ENCODE measurements around the gene SRMS.

Gene SRMS

DNA sequence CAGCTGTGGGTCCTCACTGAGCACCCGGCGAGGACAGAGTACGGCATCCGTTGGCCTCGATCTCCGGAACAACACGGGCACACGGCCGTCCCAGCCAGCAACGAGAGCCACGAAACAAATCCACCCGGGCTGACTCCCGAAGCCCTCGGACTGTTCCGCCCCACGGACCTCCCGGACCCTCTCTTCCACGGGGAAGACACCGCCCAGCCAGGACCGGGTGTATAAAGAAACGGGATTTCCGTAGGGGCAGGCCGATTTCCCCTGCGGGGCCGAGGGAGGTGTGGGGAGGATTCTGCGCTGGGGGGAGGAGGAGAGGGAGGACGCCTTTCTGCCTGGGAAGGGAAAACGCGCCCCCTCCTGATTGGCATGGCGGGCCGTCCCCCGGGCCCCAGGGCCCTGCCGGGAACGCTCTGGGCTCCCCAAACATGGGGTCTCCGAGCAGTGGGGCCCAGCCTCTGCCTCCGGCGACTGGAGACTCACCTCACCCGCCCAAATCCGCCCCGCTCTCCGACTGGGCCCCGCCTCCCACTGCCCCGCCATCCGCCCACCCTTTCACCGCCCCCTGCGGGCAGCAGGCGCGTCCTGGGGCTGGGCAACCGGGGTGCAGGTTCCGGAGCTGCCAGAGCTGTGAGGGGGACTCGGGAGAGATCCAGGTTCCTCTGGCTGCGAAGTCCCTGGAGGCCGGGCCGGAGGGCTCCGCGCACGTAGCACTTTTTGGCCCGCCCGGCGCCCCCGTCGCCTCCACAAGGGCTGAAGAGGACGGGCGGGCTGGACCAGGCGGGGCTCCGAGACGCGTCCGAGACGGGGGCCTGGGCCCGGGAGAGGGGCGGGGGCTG lies 27.7 kb downstream of the SRMS start:
- no peak for DNase-seq

DNA sequence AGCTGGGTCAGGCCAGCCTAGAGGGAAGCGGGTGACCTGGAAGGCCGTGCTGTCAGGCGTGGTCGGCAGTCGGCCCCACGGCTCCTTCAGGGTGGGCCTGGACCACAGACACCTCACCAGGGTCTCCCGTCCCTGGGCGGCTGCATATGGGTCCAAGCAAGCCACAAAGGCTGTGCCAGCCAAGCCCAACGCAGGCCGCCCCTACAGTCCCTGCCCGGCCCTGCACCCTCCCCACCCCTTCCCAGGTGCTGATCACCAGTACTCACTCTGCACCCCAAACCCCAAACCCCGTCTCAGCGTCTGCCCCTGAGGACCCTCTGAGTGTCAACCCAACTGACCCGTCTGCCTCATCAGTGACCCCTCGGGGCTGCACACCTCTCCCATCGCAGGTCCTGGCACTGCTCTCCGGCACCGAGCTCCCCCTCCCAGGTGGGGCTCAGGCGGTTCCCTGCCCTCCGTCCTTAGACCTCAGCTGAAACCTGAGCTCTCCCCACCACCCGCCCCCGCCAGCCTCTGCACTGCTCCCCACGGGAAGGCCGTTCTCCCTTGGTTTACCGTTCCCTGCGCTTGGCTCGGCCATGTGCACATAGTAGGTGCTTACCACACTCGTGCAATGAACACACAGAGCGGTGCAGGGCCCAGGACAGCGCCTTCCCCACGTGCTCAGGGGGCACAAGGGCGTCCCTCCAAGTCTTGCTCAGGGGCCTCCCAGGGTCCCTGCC lies 28.4 kb downstream of the SRMS start:
- DNase-seq, result no peak

DNA sequence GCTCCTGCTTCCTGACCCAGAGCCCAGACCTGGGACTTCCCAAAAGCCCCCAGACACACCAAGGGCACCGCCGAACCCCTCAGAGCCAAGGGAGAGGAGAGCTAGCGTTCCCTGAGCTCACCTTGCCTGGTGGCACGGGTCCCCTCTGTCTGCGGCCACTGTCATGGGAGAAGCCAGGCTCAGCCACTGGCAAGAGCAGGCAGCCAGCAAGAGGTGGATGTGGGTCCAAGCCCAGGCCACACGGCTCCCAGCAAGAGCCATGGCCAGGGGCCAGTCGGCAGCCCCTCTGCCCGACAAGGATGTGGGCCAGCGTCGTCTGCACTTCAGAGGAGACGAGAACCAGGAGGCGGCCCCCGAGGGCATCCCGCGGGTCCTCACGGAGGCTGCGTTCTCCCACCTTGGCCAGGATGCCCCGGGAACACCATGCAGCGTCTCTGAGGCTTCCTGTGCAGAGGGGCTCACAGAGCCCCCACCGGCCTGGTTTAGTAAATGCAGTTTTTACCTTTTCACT lies 29.1 kb downstream of the SRMS start:
- DNase-seq, result no peak

DNA sequence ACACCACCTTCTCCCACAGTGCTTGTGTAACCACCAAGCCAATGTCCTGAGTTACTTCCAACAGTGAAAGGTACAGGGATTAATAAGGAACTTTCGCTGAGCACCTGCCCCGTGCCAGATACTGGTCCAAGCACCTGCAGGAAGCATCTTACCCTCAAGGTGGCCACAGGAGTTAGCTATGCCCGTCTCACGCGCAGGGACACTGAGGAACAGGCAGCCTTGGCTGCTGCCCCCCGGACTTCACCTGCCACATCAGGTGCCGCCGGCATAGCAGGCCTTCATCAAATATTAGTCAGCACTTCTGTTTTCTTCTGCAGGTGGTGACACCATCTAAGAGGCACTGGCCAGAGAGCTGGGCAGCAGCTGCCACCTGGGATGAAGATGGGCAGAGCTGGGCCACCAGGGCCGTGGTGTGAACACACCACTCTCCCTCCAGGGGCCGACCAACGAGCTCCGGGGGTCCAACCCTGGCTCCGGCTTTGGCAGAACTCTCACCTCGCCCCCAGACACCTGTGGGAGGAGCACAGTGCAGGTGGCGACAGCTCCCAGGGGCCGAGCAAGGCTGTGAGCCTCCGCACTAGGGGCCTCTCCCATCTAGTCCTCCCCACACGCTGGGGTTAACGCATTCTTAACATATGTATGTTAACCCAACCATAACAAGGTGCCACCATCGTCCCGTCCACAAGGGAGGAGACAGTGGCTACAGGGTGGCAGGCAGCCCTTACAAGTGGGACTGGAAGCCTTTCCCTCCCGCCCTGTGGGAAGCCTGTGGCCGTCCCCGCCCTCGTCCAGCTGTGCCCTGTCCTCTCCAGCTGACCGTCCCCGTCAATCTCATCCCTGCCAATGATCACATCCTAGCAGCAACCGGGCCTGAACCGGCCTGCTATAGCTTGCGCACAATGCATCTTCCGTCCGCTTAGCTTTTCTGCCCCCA lies 29.9 kb downstream of the SRMS start:
- DNase-seq, result no peak

DNA sequence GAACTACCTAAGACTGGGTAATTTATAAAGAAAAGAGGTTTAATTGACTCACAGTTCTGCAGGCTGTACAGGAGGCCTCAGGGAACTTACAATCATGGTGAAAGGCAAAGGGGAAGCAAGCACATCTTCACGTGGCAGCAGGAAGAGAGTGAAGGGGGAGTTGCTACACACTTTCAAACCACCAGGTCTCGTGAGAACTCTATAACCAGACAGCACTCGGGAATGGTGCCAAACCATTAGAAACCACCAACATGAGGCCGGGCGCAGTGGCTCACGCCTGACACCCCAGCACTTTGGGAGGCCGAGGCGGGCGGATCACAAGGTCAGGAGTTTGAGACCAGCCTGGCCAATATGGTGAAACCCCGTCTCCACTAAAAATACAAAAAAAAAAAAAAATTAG lies 33.0 kb downstream of the SRMS start:
- DNase-seq, result peak; percentile 47

DNA sequence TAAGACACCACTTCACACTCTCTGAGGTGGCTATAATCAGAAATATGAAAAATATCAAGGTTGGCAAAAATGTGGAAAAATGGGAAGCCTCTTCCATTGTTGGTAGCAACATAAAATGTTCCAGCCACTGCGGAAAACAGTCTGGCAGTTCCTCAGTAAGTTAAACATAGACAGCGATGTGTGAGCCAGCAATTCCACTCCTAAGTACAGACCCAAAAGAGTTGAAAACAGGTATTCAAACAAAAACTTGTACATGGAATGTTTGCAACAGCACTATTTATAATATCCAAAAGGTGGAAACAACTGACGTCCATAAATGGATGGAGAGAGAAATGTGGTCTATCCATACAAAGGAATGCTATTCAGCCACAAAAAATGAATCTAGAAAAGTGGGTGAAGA lies 34.3 kb downstream of the SRMS start:
- DNase-seq, result no peak

DNA sequence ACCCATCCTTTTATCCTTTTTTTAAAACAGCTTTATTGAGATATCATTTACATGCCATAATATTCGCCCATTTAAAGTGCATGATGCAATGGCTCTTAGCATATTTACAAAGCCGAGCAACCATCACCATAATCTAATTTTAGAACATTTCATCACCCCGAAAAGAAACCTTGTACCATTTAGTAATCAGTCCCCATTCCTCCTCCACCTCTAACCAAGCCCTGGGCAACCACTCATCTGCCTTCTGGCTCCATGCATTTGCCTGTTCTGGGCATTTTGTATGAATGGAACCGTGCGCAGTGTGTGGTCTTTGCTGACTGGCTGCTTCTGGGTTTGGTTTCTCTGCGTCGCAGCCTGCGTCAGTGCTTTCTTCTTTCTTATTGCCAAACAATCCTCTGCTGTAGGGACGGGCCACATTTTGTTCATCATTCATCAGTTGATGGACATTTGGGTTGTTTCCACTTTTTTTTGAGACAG lies 38.4 kb downstream of the SRMS start:
- DNase-seq, result peak; percentile 5

DNA sequence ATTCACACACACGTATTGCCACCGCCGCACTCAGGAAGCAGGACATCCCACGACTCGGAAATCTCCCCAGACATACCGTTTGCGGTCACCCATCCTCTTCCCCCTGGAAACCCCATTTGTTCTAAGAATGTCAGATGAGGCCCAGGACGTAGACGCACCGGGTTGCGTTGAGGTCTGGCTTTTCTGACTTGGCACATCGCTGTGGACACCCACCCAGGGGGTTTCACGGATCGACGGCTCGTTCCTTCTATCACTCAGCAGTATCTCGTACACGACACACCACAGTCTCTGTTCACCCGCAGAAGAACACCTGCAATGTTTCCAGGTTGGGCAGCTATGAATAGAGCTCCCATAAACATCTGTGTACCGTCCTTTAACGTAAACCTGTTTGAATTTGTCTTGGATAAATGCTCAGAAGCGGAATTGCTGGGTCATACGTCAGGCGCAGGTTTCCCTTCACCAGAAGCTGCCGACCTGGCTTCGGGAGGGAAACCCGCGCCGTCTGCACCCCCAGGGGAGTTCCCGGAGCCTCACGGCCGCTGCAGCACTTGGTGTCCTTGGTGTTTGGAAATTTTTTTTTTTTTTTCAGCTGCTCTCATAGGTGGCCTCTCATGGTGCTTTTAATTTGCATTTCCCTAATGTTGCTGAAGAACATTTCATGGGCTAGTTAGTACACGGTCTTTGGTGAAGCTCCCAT lies 39.3 kb downstream of the SRMS start:
- DNase-seq, result no peak

DNA sequence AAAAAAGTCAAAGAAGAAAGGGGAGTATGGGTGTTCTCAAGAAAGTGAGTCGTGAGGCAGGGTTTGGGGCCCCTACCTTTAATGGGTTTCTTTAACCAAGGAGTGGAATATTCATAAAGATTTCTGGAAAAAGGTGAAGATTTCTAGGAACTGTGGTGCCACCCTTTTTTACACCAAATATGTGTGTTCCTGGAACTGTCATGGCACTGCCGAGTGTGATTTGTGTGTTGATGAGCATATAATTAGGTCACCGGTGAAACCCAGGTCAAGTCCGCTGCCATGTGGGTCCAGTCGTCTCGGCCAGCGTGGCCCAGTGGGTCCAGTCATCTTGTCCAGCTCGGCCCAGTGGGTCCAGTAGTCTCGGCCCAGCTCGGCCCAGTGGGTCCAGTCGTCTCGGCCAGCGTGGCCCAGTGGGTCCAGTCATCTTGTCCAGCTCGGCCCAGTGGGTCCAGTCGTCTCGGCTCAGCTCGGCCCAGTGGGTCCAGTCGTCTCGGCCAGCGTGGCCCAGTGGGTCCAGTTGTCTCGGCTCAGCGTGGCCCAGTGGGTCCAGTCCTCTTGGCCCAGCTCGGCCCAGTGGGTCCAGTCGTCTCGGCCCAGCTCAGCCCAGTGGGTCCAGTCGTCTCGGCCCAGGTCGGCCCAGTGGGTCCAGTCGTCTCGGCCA lies 40.3 kb downstream of the SRMS start:
- no peak for DNase-seq

DNA sequence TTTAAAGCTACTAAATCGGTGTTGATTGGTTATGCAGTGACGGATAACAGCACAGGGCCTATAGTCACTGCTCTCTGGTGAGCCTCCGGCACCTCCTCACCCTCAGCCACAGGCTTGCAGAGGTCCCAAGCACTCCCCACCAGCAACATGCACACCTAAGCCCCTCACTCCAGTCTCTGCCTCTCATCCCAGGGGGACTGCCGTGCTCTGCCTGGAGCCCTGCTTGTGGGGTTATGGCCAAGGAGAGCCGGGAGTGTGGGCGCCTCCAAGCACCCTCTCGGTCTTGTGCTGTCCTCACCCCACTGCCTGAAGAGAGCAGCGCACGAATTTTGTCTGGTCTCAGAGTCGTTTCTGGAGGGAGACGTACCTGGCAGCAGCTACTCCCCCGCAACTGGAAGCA lies 41.8 kb downstream of the SRMS start:
- DNase-seq, result no peak

DNA sequence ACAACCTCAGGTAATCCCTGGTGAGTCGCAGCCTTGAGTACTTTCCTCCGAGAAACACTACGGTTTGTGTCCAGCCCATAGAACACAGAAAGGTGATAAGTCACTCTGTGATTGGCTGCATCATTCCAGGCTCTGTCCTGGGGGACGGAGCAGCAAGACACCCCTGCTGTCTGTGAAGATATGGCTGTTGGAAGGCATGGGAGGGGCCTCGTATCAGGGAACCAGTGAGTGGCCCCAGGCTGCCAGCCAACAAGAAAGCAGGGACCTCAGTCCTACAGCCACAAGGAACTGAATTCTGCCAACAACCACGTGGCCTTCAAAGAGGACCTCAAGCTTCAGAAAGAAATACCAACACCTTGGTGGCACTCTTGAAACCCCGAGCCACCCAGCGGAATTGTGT lies 42.3 kb downstream of the SRMS start:
- no peak for DNase-seq

DNA sequence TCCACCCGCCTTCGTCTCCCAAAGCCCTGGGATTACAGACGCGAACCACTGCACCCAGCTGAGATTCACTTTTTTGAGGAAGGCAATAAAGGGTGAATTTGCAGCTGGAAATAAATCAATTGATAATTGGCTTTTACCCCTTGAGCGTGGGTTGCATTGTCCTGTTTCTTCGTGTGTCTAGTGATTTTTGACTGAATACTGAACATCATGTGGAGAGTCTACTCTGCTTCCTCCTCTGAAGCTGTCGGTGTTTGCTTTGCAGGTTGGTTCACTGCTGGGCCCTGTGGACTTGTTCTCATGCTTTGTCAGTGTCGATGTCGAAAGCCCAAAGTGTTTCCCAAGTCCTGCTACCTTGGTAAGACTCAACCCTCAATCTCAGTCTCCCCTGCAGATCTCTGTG lies 42.9 kb downstream of the SRMS start:
- no peak for DNase-seq

DNA sequence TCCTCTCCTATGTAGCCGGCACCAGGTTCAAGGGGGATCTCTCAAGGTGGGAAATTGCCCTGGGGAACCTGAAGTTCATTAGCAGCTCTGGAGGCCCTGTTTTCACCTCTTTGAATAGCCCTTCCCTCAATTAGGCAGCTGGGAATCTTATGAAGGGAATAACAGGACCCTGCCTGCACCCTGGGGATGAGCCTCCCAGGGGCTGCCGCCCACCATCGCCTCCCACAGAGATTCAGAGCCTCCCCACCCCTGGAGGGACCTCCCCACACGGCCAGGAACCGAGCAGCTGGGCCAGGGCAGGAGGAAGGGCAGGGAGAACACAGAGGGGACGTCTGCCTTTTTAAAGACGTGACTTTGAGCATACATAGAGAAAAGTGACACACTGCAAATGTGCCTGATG lies 44.0 kb downstream of the SRMS start:
- no peak for DNase-seq

DNA sequence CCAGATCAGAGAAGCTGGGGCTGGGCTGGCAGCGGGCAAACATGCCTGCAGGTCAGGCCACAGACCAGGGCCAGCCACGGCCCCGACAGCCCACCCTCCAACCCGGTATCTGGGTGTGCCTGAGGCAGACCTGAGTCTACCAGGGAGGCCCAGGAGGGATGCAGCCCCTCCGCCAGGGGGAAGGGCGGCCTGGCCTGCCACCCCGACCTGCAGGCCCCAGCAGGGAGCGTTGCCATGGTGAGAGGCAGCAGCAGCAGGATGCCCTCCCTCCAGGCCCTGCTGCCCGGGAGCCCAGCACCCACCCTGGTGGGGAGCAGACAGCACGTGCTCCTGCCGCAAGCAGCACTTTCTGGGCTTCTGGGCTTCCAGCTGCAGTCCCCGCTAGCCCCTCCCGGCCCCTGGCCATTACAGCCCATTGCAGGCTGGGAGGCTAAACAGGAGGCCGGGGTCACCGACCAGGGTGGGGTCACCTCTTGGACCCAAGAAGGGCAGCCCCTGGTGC lies 44.8 kb downstream of the SRMS start:
- DNase-seq, result no peak

DNA sequence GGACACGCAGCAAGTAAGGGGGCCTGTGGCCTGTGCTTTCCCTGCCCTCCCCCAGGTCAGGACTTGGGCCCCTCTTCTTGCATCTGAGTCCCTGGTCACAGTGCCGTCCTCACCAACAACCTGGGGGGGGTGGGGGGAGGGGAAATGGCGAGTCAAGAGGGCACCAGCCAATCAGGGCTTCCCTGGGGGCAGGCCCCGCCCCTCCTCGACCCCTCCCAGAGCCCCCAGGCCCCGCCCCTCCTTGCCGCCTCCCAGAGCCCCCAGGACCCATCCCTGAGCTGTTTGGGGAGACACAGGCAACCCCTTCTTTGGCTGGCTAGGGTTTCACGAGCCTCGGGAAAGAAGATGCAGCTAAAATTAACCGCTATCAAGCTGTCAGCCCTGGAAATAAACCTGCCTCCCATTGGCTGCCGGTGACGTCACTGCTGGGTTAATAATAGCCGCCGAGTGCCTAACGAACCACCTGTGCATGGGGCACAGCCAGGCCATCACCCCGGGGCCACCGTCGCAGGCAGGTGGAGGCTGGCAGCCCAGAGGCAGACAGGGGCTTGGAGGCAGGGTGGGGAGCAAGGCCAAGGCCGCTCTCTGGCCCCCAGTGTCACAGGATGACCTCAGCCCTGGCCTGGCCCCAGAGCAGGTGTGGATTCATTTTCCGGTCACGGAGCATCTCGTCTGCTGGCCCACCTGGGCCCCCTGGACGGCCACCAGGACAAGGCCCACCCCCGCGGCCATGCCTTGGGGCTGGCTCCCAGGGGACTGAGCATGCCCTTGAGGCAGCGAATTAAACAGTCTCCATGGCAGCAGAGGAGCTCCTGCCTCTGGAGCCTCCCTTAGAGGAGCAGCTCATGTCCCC lies 45.5 kb downstream of the SRMS start:
- DNase-seq, result no peak

DNA sequence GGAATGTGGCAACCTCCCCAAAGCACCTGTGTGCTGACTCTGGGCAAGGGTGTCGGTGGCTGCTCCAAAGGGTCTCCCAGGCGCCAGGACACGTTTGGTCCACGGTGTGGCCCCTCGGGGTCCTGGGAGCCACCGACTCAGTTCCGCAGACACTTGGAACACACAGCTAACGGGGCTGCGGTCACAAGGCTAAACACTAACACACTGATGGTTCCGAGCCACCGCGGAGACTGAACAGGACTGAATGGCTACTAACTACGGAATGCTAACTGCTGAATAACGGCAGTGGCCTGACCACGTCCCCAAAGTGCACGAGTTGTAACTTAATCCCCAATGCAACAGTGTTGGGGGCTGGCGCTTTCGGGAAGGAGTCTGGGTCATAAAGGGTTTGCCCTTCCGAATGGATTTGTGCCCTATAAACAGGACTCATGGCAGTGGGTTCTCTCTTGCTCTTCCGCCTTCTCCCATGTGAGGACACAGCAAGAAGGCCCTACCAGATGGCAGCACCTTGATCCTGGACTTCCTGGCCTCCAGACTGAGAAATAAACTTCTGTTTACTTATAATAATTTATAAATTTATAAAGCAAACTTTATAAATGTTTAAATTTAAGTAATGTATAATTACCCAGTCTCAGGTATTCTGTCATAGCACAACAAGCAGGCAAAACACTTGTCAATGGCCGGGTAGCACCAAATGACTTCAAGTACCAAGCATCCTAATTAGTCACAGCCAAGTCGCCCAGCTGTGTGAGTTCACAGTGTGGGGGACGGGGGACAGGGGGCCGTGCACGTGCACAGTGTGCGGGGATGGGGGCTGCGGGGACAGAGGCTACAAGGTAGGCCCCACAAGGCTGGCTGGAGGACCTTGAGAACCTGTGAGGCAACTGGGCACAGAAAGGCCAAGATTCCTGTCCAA lies 46.4 kb downstream of the SRMS start:
- DNase-seq, result no peak

DNA sequence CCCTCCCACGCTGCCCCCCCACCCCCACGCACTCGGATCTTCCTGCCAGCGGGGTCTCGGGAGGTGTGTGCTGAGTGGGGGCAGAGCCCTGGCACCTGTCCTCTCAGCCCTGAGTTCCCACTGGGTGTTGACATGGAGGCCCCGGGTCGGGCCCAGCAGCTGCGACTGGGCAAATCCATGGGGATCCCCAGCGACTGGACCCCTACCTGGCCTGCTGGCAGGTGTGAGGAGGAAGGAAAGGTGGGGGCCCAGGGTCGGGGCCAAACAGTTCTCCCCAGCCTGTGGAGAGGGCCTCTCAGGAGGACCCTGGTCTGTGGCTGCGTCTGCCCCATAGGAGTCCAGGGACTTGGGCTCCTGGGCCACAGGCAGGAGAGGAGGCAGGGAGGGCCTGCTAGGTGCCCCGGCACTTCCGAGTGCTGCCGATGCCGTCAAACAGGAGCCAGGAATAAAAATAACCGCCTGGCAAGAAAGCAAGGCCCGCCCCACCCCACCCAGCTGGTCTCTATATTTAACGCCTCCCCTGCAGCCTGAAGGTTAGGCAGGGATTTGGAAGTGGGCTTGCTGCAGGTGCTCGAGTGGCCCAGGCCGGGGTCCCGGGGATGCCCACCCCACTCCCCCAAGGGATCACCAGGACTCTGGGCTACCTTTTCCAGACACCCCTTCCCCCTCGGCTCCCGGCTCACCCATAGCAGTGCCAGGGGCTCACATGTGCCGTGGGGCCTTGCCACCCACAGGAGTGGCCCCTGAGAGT lies 47.2 kb downstream of the SRMS start:
- DNase-seq, result no peak

DNA sequence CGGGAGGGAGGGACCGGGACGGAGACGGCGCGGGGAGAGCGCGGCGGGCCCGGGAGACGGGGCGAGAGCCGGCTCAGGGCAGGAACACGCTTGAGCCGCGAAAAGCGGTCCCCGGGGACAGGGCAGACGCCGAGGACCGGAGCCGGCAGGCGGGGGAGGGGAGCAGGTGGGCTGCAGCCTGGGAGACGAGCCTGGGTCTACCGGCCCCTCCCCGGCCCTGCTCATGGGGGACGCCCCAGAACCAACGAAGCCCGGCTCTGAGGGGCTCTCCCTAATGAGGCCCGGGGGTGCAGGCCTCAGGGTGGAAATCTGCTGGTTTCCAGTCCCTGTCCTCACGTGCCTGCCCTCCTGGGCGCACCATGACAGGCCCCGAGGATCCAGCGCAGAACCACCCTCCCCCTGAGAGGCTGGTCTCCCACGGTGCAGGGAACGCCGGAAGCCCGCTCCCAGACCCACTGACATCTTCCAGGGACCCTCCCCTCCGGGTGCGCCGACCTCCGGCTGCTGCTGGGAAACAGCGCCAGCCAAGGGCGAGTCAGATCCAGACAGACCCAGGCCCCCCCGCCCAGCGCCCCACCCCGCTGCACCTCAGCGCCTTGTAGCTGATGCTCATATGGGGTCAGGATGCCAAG lies 48.1 kb downstream of the SRMS start:
- no peak for DNase-seq

All from OCI-M1 (cell line).